A549 treated with GW870086 at 1 μM for 4 hours (cell line): Measurements from ENCODE around the gene COL1A1. TPM values are rescaled to one million over a fixed set of nuclear protein-coding genes. Genes with fewer than 3 reads are reported as not detected.

Source experiments
- total RNA-seq: library from RNA; stranded (reverse); fragments of 200-300 nt; extraction: Qiagen RNA extraction; gene quantifications from 5 replicates; pipeline ENCODE4 v1.2.3, GENCODE V29; 2022; ENCODE audit warnings: low read depth

COL1A1 gene
- total RNA-seq = 6.1 to 9.5 TPM (median 7.9 TPM) in 5 replicates

DNA sequence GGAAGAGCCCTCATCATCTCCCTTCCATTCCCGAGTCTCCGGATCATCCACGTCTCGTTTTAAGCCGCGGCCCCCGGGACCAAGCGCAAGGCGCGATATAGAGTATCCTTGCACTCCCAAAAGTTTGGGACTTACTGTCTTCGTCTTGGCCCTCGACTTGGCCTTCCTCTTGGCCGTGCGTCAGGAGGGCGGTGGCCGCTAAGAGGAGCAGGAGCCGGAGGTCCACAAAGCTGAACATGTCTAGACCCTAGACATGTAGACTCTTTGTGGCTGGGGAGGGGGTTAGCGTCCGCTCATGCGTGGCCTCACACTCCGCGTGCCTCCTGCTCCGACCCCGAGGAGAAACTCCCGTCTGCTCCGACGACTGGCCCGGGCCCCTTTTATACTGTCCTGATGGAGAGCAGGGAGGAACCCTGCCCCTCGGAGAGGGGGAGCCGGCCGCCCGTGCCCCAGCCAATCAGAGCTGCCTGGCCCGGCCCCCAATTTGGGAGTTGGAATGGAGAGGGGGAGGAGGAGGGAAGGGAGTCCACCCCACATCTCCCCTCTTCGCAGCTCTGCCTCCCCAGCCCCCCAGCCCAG is at the start of gene COL1A1:
Gene COL1A1, minus strand, starts transcription at position 356 of the 579 bp plus-strand sequence. Its CDS starts 118 bp downstream, at position 238.

DNA sequence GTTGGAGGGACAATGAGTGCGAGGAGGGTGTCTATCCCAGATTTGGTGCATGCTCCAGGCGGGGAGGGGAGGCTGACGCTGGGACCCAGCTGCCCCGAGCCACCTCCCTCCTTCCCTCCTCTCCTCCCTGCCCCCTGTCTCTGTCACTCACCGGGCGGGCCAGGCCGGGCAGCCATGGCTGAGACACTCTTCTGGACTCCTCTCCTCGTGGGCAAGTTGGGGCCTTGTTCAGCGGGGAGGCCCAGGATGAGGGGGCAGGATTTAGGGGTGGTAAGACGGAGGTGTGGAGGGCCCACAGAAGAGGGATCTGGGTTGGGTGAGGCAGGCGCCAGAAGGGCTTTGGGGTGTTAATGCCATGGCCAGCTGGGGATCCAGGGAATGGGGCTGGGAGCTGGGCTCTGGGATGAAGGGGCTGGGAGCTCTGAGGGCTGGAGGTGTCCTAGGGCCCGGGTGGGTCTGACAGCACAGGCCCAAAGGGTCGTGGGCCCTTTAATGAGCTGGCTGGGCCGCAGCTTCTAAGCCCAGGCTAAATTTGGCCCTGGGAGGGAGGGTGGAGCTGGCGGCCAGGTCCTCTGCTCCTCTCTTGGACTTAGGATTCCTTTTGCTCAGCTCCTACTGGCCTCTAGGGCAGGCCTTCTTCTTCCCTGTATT is 35.4 kb downstream of the COL1A1 start, which contains the start of gene SGCA:
Gene SGCA, plus strand, starts transcription at position 139 of the 651 bp plus-strand sequence. Its CDS starts 36 bp downstream, at position 175.

DNA sequence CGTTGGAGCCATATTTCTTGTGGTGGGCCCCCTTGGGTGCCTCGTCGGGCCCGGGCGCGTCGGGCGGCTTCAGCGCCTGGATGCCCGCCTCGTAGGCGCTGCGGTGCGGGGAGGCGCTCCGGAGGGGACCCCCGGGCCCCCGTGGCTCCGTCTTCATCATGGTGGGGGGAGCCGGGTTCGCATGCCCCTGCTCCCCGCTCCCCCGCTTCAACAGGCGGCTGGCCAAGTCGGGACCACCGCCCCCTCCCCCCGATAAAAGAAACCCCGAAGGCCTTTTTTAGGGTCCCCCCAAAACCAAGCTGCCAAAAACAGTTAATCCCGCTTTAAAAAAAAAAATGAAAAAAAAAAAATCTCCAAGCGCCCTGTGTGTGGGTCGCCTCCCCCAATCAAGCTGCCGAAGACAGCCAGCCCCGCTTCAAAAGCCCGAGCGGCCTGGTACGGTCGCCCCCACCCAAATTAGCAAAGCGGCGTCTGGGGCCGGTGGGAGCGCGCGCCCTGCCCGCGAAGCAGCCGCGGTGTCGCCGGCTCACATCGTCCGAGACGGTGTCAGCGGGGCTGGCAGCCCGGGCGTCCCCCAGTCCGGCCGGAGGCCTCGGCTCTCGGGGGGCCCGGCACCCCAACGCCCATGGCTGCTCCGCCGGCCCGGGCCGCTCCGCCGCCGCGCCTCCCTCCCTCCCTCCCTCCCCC is 50.9 kb downstream of the COL1A1 start, which contains the start of gene PPP1R9B:
Gene PPP1R9B, minus strand, starts transcription at position 324 of the 687 bp plus-strand sequence. Its CDS starts 164 bp downstream, at position 160.

Other genes starting within 250 kb of the COL1A1 start
- gene DLX4, start 232.4 kb downstream of the COL1A1 start, total RNA-seq = 1.7 to 2.3 TPM (median 2.3 TPM) in 5 replicates
- gene DLX3, start 206.4 kb downstream of the COL1A1 start, total RNA-seq = 0.05 to 0.10 TPM (median 0.07 TPM) in 4 of 5 replicates, not detected in the other
- 402 to 477 TPM (median 461 TPM) in 5 replicates for gene ITGA3, start 145.5 kb downstream of the COL1A1 start, total RNA-seq
- gene PDK2, start 106.3 kb downstream of the COL1A1 start, total RNA-seq = 10.4 to 19.1 TPM (median 16.7 TPM) in 5 replicates
- gene SAMD14, start 71.5 kb downstream of the COL1A1 start, total RNA-seq = 0.23 to 0.68 TPM (median 0.32 TPM) in 5 replicates
- 39.3 to 55.0 TPM (median 50.7 TPM) in 5 replicates for gene PPP1R9B, start 51.0 kb downstream of the COL1A1 start, total RNA-seq
- gene SGCA, start 35.6 kb downstream of the COL1A1 start, total RNA-seq = 1.3 to 1.9 TPM (median 1.7 TPM) in 5 replicates
- gene TMEM92, start 72.8 kb upstream of the COL1A1 start, total RNA-seq = 18.0 to 31.0 TPM (median 24.0 TPM) in 5 replicates
- 18.1 to 24.4 TPM (median 22.6 TPM) in 5 replicates for gene XYLT2, start 144.5 kb upstream of the COL1A1 start, total RNA-seq
- 135 to 155 TPM (median 143 TPM) in 5 replicates for gene MRPL27, start 171.6 kb upstream of the COL1A1 start, total RNA-seq
- 12.7 to 15.9 TPM (median 14.4 TPM) in 5 replicates for gene EME1, start 171.6 kb upstream of the COL1A1 start, total RNA-seq
- 235 to 249 TPM (median 243 TPM) in 5 replicates for gene LRRC59, start 195.9 kb upstream of the COL1A1 start, total RNA-seq
- gene ACSF2, start 224.6 kb upstream of the COL1A1 start, total RNA-seq = 10.3 to 15.4 TPM (median 13.6 TPM) in 5 replicates